GM19043 (cell line): ENCODE results near the gene SPIRE1.

Experiments
- ATAC-seq: cut with Tn5 transposase; IDR thresholded peaks from one replicate; pipeline ENCODE4 v1.9.1; 2021; ENCODE audit warnings: low read depth; ENCODE audit not compliant: unreplicated experiment

SPIRE1 gene

GRCh38 chr18:12397793-12398192 lies 260.1 kb downstream of the SPIRE1 start:
- no peak for ATAC-seq

GRCh38 chr18:12397254-12397653 lies 260.7 kb downstream of the SPIRE1 start:
- no peak for ATAC-seq
